ENCODE results near the gene WNK2.

The WNK2 gene

DNA sequence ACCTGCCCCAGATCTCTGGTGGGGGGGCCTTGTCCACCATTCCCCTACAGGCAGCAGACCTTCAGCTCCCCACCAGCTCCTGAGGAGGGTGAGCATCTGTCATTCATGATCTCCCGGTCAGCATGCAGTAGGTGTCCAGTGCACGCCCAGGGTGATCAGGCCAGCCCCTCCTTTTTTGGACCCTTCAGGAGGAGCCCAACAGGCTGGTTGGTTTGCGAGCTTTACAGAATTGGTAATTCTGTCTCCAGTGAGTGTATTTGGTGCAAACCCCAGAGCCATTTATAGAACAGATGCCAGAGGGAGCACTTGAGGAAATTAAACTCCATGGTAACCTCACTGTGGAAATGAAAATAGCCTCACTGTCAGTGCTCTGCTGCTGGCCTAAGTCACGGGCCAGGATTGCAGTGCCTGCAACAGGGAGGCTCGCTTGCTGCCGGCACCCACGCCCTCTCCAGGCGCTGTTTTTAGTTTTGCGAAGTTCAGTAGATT is 23.4 kb downstream of the WNK2 start:
- peak overlapping the region; percentile 1 for H3K4me3 ChIP-seq (ENCODE audit: low read length)
- no peaks in the 10 kb centered on the region for H3K9me3 ChIP-seq (replicated peaks; ENCODE audit: low read length)
- peaks cover 5% of the 10 kb centered on the region for H3K4me1 ChIP-seq (ENCODE audit: control insufficient read depth, insufficient read depth, low read length)
- H3K36me3 ChIP-seq (ENCODE audit: insufficient read depth, low read length), result no peaks in the 10 kb centered on the region
- H3K9ac ChIP-seq (ENCODE audit: low read depth, low read length), result no peak overlapping the region
- peak overlapping the region; percentile 28 for H3K4me2 ChIP-seq (ENCODE audit: low read length)
- peaks cover 28% of the 10 kb centered on the region for H3K27me3 ChIP-seq (ENCODE audit: control insufficient read depth, insufficient read depth, low read length)

DNA sequence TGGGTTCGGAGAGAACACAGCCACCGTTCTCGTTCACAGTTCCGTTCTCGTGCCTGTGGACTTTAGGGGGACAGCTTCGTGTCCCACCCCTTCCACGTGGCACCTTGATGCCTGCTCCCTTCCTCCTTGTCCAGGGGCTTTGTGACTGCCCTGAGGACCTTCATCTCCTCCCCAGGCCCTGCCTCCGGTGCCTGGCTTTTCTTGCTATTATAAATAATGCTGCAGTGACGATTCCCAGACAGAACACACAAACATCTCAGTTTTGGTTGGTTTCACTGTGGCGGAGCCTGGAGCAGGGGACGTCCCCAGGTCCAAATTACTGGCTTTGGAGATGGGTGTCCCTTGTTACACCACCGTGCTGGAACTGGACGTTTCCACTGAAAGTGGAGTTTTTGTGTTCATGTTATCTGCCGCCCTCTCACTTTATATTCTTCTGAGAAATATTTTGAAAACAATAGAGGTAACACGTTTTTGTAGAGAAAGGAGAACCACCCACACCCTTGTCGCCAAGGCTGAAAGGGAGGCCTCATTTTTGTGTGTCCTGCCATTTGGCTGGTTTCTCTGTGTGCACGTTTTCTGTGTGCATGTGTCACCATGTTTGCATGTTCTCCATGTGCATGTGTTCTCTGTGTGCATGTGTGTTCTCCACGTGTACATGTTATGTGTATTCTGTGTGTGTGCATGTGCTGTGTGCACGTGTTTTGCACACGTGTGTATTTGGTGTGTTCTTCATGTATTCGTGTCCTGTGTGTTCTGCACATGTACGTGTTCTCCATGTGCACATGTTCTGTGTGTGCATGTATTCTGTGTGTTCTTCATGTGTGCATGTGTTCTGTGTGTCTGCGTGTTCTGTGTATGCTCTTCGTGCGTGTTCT is 24.2 kb downstream of the WNK2 start:
- Histone ChIP-seq H3K27me3 (ENCODE audit: control insufficient read depth, insufficient read depth, low read length) (peaks cover 28% of the 10 kb centered on the region), H3K9me3 (replicated peaks; ENCODE audit: low read length) (no peaks in the 10 kb centered on the region), H3K9ac (ENCODE audit: low read depth, low read length) (no peak overlapping the region), H3K4me3 (ENCODE audit: low read length) (peak overlapping the region; percentile 1), H3K36me3 (ENCODE audit: insufficient read depth, low read length) (no peaks in the 10 kb centered on the region), H3K4me1 (ENCODE audit: control insufficient read depth, insufficient read depth, low read length) (peaks cover 5% of the 10 kb centered on the region), H3K4me2 (ENCODE audit: low read length) (peak overlapping the region; percentile 28)

DNA sequence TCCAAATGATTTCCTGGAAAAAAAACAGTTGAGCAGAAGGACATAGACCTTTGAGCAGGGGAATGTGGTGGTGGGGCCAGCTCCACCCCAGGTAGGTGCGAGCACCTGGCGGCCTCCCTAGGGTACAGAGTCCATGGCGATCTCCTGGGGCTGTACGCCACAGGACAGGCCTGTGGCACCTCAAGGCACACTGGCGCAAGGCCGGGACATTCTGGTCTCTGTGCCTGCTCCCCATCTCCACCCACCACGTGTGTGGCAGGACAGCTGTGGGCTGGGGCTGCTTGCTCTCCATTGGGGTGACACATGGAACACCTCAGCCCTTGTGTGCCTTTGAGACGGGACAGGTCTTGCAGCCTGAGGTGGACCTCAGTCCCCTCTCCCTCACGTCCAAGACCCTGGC is 25.2 kb downstream of the WNK2 start:
- no peak overlapping the region for H3K9ac ChIP-seq (ENCODE audit: low read depth, low read length)
- H3K4me1 ChIP-seq (ENCODE audit: control insufficient read depth, insufficient read depth, low read length), result peaks cover 5% of the 10 kb centered on the region
- no peak overlapping the region for H3K4me2 ChIP-seq (ENCODE audit: low read length)
- H3K9me3 ChIP-seq (replicated peaks; ENCODE audit: low read length), result no peaks in the 10 kb centered on the region
- H3K27me3 ChIP-seq (ENCODE audit: control insufficient read depth, insufficient read depth, low read length), result peaks cover 22% of the 10 kb centered on the region
- no peaks in the 10 kb centered on the region for H3K36me3 ChIP-seq (ENCODE audit: insufficient read depth, low read length)
- no peak overlapping the region for H3K4me3 ChIP-seq (ENCODE audit: low read length)

DNA sequence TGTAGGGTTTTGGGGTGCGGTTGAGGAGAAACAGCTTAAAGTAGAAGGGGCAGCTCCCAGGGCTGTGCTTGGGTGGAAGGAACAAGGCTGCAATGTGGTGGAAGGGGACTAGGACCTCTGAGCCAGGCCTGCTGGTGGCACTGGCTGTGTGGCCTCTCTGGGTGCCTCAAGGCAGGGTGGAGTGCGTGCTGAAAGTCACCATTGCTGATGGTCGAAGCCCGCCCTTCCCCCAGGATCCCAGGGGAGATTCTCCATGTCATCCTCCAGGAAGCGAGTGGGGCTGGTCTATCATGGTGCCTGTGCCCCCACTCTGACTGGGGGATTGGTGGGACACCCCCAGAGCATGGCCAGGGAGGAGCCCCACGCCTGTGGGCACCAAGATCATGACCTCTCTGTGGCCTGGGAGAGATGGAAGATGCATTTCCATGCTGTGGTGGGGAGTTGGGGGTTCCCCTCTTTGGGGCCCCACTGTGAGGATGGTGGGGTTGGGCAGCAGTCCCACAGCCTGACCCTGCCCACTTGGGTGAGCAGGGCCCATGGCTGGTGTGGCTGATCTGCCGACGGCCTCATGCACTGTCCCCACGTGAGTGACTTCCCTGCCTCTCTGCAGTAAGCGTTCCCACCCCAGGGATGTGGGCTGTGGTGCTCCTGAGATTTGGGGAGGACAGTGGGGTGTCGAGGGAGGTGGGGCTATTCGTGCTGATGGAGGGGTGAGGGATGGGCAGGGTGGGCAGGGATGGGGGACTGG is 25.8 kb downstream of the WNK2 start:
- peaks cover 5% of the 10 kb centered on the region for H3K4me1 ChIP-seq (ENCODE audit: control insufficient read depth, insufficient read depth, low read length)
- H3K9me3 ChIP-seq (replicated peaks; ENCODE audit: low read length), result no peaks in the 10 kb centered on the region
- H3K27me3 ChIP-seq (ENCODE audit: control insufficient read depth, insufficient read depth, low read length), result peaks cover 19% of the 10 kb centered on the region
- H3K4me3 ChIP-seq (ENCODE audit: low read length), result no peak overlapping the region
- H3K36me3 ChIP-seq (ENCODE audit: insufficient read depth, low read length), result no peaks in the 10 kb centered on the region
- no peak overlapping the region for H3K4me2 ChIP-seq (ENCODE audit: low read length)
- H3K9ac ChIP-seq (ENCODE audit: low read depth, low read length), result no peak overlapping the region

DNA sequence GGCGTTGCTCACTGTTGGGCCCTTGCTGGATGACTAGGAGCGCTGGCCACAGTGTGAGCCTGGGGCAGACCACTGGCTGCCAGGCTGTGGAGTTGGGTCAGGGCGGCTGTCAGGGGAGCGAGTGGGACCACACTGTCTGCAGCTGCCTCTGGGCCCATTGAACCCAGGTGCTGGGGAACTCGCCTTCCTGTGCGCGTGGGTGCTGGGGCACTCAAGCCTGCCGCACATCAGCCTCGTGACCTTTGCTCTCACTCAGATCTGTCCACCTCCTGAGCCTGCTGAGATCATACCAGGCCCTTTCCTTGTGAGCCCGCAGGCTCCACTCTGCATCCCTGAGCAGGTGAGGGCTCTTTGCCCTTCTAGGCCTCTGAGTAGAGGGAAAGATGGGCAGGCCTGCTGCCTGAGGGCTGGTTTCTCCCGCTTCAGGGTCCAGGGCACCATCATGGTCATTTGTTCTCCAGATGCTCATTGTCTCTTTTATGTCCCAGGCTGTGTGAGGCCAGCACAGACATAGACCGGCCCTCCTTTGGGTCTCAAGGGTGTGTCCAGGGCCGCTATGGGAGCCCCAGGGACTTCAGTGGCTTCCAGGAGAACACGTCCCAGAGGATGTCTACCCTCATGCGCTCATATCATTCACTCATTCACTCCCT is 26.5 kb downstream of the WNK2 start:
- H3K4me3 ChIP-seq (ENCODE audit: low read length), result no peak overlapping the region
- no peak overlapping the region for H3K4me2 ChIP-seq (ENCODE audit: low read length)
- peaks cover 13% of the 10 kb centered on the region for H3K27me3 ChIP-seq (ENCODE audit: control insufficient read depth, insufficient read depth, low read length)
- no peaks in the 10 kb centered on the region for H3K9me3 ChIP-seq (replicated peaks; ENCODE audit: low read length)
- H3K36me3 ChIP-seq (ENCODE audit: insufficient read depth, low read length), result no peaks in the 10 kb centered on the region
- peaks cover 5% of the 10 kb centered on the region for H3K4me1 ChIP-seq (ENCODE audit: control insufficient read depth, insufficient read depth, low read length)
- no peak overlapping the region for H3K9ac ChIP-seq (ENCODE audit: low read depth, low read length)

DNA sequence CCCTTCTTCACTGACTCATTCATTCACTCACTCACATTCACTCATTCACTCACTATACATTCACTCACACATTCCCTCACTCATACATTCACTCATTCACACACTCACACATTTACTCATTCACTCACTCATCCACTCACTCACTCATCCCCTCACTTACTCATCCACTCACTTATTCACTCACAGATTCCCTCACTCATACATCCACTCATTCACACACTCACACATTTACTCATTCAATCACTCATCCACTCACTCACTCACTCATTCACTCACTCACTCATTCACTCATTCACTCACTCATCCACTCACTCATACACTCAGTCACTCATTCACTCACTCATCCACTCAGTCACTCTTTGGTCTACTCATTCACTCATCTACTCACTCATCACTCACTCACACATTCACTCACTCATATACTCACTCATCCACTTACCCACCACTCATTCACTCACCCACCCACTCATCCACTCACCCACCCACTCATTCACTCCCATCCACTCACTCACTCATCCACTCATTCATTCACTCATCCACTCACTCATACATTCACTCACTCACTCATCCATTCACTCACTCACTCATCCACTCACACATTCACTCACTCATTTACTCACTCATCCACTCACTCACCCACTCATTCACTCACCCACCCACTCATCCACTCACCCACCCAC is 27.2 kb downstream of the WNK2 start:
- peaks cover 7% of the 10 kb centered on the region for H3K27me3 ChIP-seq (ENCODE audit: control insufficient read depth, insufficient read depth, low read length)
- H3K9ac ChIP-seq (ENCODE audit: low read depth, low read length), result no peak overlapping the region
- H3K4me3 ChIP-seq (ENCODE audit: low read length), result no peak overlapping the region
- no peaks in the 10 kb centered on the region for H3K9me3 ChIP-seq (replicated peaks; ENCODE audit: low read length)
- H3K36me3 ChIP-seq (ENCODE audit: insufficient read depth, low read length), result no peaks in the 10 kb centered on the region
- peaks cover 5% of the 10 kb centered on the region for H3K4me1 ChIP-seq (ENCODE audit: control insufficient read depth, insufficient read depth, low read length)
- H3K4me2 ChIP-seq (ENCODE audit: low read length), result no peak overlapping the region

DNA sequence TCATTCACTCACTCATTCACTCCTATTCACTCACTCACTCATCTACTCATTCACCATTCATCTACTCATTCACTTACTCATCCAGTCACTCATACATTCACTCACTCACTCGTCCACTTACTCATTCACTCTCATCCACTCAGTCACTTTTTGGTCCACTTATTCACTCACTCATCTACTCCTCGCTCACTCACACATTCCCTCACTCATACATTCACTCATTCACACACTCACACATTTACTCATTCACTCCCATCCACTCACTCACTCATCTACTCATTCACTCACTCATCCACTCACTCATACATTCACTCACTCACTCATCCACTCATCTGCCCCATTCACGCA is 27.7 kb downstream of the WNK2 start:
- Histone ChIP-seq H3K9me3 (replicated peaks; ENCODE audit: low read length) (no peaks in the 10 kb centered on the region), H3K36me3 (ENCODE audit: insufficient read depth, low read length) (no peaks in the 10 kb centered on the region), H3K4me2 (ENCODE audit: low read length) (no peak overlapping the region), H3K27me3 (ENCODE audit: control insufficient read depth, insufficient read depth, low read length) (peaks cover 7% of the 10 kb centered on the region), H3K4me3 (ENCODE audit: low read length) (no peak overlapping the region), H3K4me1 (ENCODE audit: control insufficient read depth, insufficient read depth, low read length) (peaks cover 5% of the 10 kb centered on the region), H3K9ac (ENCODE audit: low read depth, low read length) (no peak overlapping the region)

DNA sequence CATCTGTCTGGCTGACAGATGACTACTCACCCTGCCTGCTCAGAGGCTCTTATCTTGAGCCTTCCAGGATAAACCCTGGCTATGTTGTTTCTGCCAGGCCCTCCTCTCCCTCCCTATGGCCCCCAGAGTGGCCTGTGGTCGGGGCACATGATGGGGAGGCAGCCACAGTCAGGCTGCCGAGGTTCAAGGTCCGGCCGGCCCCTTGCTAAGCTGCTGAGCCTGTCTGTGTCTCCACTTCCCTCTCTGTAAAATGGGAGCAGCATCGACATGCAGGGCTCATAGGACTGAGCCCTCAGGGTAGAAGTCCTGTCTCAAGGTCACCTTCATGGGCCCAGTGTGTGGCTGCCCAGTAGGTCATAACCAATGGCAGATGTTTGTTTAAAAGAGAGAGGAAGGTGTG is 28.5 kb downstream of the WNK2 start:
- H3K4me1 ChIP-seq (ENCODE audit: control insufficient read depth, insufficient read depth, low read length), result peaks cover 5% of the 10 kb centered on the region
- H3K4me3 ChIP-seq (ENCODE audit: low read length), result no peak overlapping the region
- no peaks in the 10 kb centered on the region for H3K36me3 ChIP-seq (ENCODE audit: insufficient read depth, low read length)
- peaks cover 7% of the 10 kb centered on the region for H3K27me3 ChIP-seq (ENCODE audit: control insufficient read depth, insufficient read depth, low read length)
- H3K4me2 ChIP-seq (ENCODE audit: low read length), result no peak overlapping the region
- no peaks in the 10 kb centered on the region for H3K9me3 ChIP-seq (replicated peaks; ENCODE audit: low read length)
- H3K9ac ChIP-seq (ENCODE audit: low read depth, low read length), result no peak overlapping the region

DNA sequence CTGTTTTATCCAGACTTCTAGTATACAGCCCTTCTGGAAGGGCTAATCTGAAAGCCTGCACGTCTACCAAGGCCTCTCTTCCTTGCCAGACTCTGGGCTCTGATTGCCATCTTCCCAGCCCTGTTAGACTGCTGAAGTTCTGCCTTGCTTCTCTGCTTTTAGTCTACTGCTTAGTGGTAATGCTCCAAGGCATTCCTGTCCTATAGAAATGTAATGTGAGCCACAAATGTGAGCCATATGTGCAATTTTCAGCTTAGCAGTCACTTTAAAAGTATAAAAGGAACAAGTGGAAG is 32.1 kb downstream of the WNK2 start:
- Histone ChIP-seq H3K36me3 (ENCODE audit: insufficient read depth, low read length) (no peaks in the 10 kb centered on the region), H3K4me2 (ENCODE audit: low read length) (no peak overlapping the region), H3K4me3 (ENCODE audit: low read length) (no peak overlapping the region), H3K27me3 (ENCODE audit: control insufficient read depth, insufficient read depth, low read length) (peaks cover under 1% of the 10 kb centered on the region), H3K4me1 (ENCODE audit: control insufficient read depth, insufficient read depth, low read length) (no peaks in the 10 kb centered on the region), H3K9ac (ENCODE audit: low read depth, low read length) (no peak overlapping the region), H3K9me3 (replicated peaks; ENCODE audit: low read length) (no peaks in the 10 kb centered on the region)

DNA sequence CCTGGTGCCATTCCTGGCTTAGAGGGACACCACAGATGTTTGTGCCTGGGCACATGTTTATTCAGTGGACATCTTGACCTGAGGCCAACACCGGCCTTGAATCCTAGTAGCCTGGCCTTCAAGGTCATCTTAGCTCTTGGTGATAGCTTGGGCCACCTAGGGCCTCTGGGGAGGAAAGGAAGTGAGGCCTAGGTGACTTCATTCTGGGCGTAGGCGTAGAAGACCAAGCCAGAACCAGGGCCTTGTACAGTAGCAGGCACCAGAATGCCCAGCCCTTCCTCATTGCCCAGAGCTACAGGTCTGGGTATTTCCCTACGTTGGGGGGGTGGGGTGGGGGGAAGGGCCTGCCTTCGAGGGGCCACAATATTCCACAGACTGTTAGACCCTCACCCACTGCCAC is 33.8 kb downstream of the WNK2 start:
- H3K27me3 ChIP-seq (ENCODE audit: control insufficient read depth, insufficient read depth, low read length), result peaks cover 10% of the 10 kb centered on the region
- H3K9me3 ChIP-seq (replicated peaks; ENCODE audit: low read length), result no peaks in the 10 kb centered on the region
- no peaks in the 10 kb centered on the region for H3K36me3 ChIP-seq (ENCODE audit: insufficient read depth, low read length)
- no peaks in the 10 kb centered on the region for H3K4me1 ChIP-seq (ENCODE audit: control insufficient read depth, insufficient read depth, low read length)
- H3K4me2 ChIP-seq (ENCODE audit: low read length), result no peak overlapping the region
- no peak overlapping the region for H3K4me3 ChIP-seq (ENCODE audit: low read length)
- no peak overlapping the region for H3K9ac ChIP-seq (ENCODE audit: low read depth, low read length)

DNA sequence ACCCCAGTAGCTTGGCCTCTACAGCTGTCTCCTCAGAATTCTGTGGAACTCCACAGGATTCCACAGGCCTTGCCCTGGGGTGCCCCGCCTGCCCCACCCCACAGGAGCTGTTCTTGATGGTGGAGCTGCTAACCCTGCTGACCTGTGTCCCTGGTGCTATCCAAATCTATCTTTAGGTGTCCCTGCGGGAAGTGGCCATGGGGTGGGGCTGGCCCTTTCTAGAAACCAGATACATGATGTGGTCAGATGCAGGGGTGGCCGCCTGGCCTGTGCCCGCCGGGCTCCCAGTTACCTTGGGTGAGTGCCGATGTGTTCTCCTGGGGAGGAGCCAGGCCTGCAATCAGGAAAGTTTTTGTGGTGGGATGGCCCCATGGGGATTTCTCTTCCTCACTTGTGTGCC is 34.2 kb downstream of the WNK2 start:
- Histone ChIP-seq H3K4me1 (ENCODE audit: control insufficient read depth, insufficient read depth, low read length) (peaks cover 4% of the 10 kb centered on the region), H3K36me3 (ENCODE audit: insufficient read depth, low read length) (no peaks in the 10 kb centered on the region), H3K27me3 (ENCODE audit: control insufficient read depth, insufficient read depth, low read length) (peaks cover 10% of the 10 kb centered on the region), H3K9me3 (replicated peaks; ENCODE audit: low read length) (no peaks in the 10 kb centered on the region), H3K9ac (ENCODE audit: low read depth, low read length) (no peak overlapping the region), H3K4me3 (ENCODE audit: low read length) (no peak overlapping the region), H3K4me2 (ENCODE audit: low read length) (no peak overlapping the region)

Data from skeletal muscle satellite cell (primary cell).